ENCODE data around the gene C4orf33.
"Not testable (repeated sequence)": the region's sequence is repeated elsewhere in the genome, so short reads cannot be mapped to it uniquely, and the experiment has no call there.

Gene C4orf33

DNA sequence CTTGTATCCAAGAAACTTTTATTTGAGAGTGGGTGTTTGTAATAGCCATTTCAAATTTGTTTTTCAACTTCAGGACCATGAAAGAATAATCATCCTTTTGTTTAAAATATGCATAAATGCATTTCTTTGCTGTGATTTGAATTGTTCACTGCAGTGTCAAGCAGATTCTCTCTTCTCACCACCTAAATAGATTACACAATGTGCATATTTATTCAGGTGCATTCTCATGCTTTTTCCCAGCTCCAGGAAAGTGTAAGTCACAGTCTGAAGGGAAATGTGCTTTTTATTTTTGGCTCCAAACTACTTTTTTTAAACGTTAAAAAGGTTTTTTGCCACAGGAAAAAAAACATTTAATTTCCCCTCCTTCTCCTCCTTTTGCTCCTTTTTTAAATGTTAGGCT is 17.5 kb downstream of the C4orf33 start:
- no peak for DNase-seq (ENCODE audit: extremely low spot score)
- ChIA-PET CTCF (no interaction called here), POLR2A (no interaction called here)
- TF ChIP-seq LEF1 (IDR thresholded peaks at IDR 0.05; ENCODE audit: borderline replicate concordance) (no peak), FOXK2 (IDR thresholded peaks at IDR 0.05) (no peak), SP1 (IDR thresholded peaks at IDR 0.05) (no peak), L3MBTL2 (conservative IDR thresholded peaks at IDR 0.05) (no peak), ZNF384 (IDR thresholded peaks at IDR 0.05) (no peak), BHLHE40 (IDR thresholded peaks at IDR 0.05; ENCODE audit: borderline replicate concordance) (no peak), ELF4 (IDR thresholded peaks at IDR 0.05) (no peak), CTBP1 (IDR thresholded peaks at IDR 0.05; ENCODE audit: borderline replicate concordance) (no peak), FOXA1 (IDR thresholded peaks at IDR 0.05) (no peak), ARNT (IDR thresholded peaks at IDR 0.05) (no peak)

DNA sequence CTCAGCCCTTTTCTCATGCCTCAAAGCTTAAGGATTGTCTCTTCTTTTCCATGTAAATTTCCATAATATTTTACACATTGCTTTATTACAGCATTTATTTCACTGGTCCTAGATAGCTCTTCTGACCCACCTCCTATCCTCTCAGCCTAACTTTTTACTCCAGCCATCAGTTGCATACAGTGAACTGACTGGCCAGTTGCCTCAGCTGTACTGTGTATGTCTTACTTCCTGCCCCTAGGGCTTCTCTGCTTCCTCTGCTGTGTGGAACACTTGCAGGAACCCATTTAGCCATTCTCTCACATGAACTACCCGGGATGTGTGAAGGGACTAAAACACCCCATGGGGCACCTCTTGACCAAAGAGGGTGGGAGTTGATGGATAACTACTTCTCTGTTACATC is 18.0 kb downstream of the C4orf33 start:
- TF ChIP-seq TARDBP (IDR thresholded peaks at IDR 0.05) (no peak), ZNF384 (IDR thresholded peaks at IDR 0.05) (no peak), LEF1 (IDR thresholded peaks at IDR 0.05; ENCODE audit: borderline replicate concordance) (no peak), FOXM1 (IDR thresholded peaks at IDR 0.05; ENCODE audit: borderline replicate concordance) (no peak), SP1 (IDR thresholded peaks at IDR 0.05) (no peak), L3MBTL2 (conservative IDR thresholded peaks at IDR 0.05) (no peak), NFRKB (IDR thresholded peaks at IDR 0.05) (no peak), ELF4 (IDR thresholded peaks at IDR 0.05) (no peak), ARNT (IDR thresholded peaks at IDR 0.05) (no peak), FOXK2 (IDR thresholded peaks at IDR 0.05) (no peak), CTBP1 (IDR thresholded peaks at IDR 0.05; ENCODE audit: borderline replicate concordance) (no peak), HDGF (IDR thresholded peaks at IDR 0.05; ENCODE audit: borderline replicate concordance) (no peak)
- CTCF ChIA-PET: no interaction called here
- POLR2A ChIA-PET: no interaction called here
- DNase-seq (ENCODE audit: extremely low spot score): no peak

DNA sequence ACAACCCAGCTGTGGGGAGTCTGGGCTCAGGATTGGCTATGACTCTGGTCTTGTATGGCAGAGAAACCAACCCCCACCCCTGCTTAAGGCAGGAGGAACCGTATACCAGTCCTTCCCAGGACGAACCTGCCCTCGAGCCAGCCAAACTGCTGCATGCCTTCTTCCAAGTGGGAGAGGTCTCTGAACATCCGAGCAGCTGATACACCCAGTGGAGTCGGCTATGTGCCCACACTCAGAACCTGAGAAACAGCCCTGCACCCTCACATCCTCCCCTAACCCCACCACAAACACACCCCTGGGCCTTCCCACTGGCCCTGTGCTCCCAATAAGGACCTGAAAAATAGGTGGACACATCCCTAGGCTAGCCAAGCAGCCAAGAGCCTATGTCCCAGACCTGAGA is 21.8 kb downstream of the C4orf33 start:
- ChIA-PET CTCF (no interaction called here), POLR2A (no interaction called here)
- no peak for TF ChIP-seq SUZ12 (IDR thresholded peaks at IDR 0.05)
- no peak for TF ChIP-seq ARNT (IDR thresholded peaks at IDR 0.05)
- TF ChIP-seq NFRKB (IDR thresholded peaks at IDR 0.05): no peak
- TF ChIP-seq, protein P1, sequence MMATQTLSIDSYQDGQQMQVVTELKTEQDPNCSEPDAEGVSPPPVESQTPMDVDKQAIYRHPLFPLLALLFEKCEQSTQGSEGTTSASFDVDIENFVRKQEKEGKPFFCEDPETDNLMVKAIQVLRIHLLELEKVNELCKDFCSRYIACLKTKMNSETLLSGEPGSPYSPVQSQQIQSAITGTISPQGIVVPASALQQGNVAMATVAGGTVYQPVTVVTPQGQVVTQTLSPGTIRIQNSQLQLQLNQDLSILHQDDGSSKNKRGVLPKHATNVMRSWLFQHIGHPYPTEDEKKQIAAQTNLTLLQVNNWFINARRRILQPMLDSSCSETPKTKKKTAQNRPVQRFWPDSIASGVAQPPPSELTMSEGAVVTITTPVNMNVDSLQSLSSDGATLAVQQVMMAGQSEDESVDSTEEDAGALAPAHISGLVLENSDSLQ (IDR thresholded peaks at IDR 0.05): no peak
- no peak for TF ChIP-seq FOXA1 (IDR thresholded peaks at IDR 0.05)
- no peak for TF ChIP-seq HDGF (IDR thresholded peaks at IDR 0.05; ENCODE audit: borderline replicate concordance)
- no peak for TF ChIP-seq SP1 (IDR thresholded peaks at IDR 0.05)
- TF ChIP-seq LEF1 (IDR thresholded peaks at IDR 0.05; ENCODE audit: borderline replicate concordance): no peak
- TF ChIP-seq TARDBP (IDR thresholded peaks at IDR 0.05): no peak
- TF ChIP-seq BHLHE40 (IDR thresholded peaks at IDR 0.05; ENCODE audit: borderline replicate concordance): no peak
- TF ChIP-seq FOXM1 (IDR thresholded peaks at IDR 0.05; ENCODE audit: borderline replicate concordance): no peak
- no peak for TF ChIP-seq FOXK2 (IDR thresholded peaks at IDR 0.05)
- TF ChIP-seq CTBP1 (IDR thresholded peaks at IDR 0.05; ENCODE audit: borderline replicate concordance): no peak
- TF ChIP-seq L3MBTL2 (conservative IDR thresholded peaks at IDR 0.05): no peak
- no peak for DNase-seq (ENCODE audit: extremely low spot score)

DNA sequence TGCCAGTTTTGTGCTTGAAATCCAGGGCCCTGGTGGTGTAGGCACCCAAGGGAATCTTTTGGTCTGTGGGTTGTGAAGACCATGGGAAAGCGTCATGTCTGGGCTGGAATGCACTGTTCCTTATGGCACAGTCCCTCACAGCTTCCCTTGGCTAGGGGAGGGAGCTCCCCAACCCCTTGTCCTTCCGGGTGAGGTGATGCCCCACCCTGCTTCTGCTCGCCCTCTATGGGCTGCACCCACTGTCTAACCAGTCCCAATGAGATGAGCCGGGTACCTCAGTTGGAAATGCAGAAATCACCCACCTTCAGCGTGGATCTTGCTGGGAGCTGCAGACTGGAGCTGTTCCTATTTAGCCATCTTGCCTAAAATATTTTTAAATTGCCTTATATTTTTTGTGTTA is 30.7 kb downstream of the C4orf33 start:
- CTCF ChIA-PET; DNase-seq (ENCODE audit: extremely low spot score): not testable (repeated sequence)
- POLR2A ChIA-PET: interaction anchor here (1.3 kb wide), 1 partner anchor 33 kb away, joined by 4 read pairs; the partner anchor contains the start of gene SCLT1

DNA sequence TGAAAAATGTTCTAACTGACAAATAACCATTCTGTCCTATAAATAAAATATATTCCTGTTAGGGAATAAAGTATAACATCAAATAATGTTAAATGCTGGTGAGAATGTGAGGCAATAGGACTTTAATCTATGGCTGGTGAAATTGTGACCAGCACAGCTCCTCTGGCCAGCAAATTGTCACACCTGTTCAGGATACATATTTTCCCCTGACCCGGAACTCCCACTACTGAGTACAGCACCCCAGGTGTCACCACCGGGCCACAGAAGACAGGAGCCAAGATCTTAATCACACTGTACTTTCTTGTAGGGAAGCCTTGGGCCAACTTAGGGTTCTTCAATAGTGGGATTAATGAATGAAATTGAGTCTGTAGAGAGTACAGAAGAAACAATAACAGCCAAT is 33.2 kb downstream of the C4orf33 start:
- DNase-seq (ENCODE audit: extremely low spot score): no peak
- ChIA-PET CTCF (interaction anchor here (0.6 kb wide), 1 partner anchor 8 kb away, joined by 3 read pairs; no protein-coding TSS in a partner anchor), POLR2A (no interaction called here)
- TF ChIP-seq ARNT (IDR thresholded peaks at IDR 0.05) (no peak), CTBP1 (IDR thresholded peaks at IDR 0.05; ENCODE audit: borderline replicate concordance) (no peak), LEF1 (IDR thresholded peaks at IDR 0.05; ENCODE audit: borderline replicate concordance) (no peak), ZNF384 (IDR thresholded peaks at IDR 0.05) (no peak), L3MBTL2 (conservative IDR thresholded peaks at IDR 0.05) (no peak), FOXM1 (IDR thresholded peaks at IDR 0.05; ENCODE audit: borderline replicate concordance) (no peak), ELF4 (IDR thresholded peaks at IDR 0.05) (no peak), SP1 (IDR thresholded peaks at IDR 0.05) (no peak)

DNA sequence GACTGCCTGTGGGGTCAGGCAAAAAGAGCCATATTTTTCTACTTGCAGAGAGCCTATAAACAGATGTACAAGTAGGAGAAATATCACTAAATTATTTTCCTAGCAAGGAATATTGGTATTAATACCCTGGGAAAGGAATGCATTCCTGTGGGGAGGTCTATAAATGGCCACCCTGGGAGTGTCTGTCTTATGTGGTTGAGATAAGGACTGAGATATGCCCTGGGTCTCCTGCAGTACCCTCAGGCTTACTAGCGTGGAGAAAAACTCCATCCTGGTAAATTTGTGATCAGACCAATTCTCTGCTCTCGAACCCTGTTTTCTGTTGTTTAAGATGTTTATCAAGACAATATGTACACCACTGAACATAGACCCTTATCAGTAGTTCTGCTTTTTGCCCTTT is 35.4 kb downstream of the C4orf33 start:
- ChIA-PET CTCF (no interaction called here), POLR2A (no interaction called here)

DNA sequence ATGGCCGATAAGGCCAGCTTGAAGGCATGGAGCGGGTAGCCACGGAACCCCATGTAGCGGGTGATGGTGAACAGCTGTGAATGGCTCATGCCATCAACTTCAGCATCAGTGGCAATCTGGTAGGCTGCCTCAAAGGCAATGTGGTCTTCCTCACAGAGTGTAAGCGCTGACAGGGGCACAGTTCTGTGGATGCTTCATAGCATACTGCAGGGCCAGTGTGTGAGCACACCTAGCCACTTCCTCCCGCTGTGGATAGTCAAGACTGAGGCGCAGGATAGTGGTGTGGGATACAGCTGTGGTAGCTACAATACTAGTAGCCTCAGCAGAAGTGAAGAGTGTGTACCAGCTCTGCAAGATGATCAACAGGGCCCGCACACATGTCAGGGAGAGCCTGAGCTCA is 40.5 kb downstream of the C4orf33 start:
- no peak for DNase-seq (ENCODE audit: extremely low spot score)
- ChIA-PET POLR2A (no interaction called here), CTCF (interaction anchor here (0.6 kb wide), 1 partner anchor 8 kb away, joined by 3 read pairs; no protein-coding TSS in a partner anchor)
- TF ChIP-seq ARNT (IDR thresholded peaks at IDR 0.05) (no peak), L3MBTL2 (conservative IDR thresholded peaks at IDR 0.05) (no peak), FOXM1 (IDR thresholded peaks at IDR 0.05; ENCODE audit: borderline replicate concordance) (no peak), BHLHE40 (IDR thresholded peaks at IDR 0.05; ENCODE audit: borderline replicate concordance) (no peak), FOXK2 (IDR thresholded peaks at IDR 0.05) (no peak), CTBP1 (IDR thresholded peaks at IDR 0.05; ENCODE audit: borderline replicate concordance) (no peak), SP1 (IDR thresholded peaks at IDR 0.05) (no peak), ZNF384 (IDR thresholded peaks at IDR 0.05) (no peak), LEF1 (IDR thresholded peaks at IDR 0.05; ENCODE audit: borderline replicate concordance) (no peak), SUZ12 (IDR thresholded peaks at IDR 0.05) (no peak), FOXA1 (IDR thresholded peaks at IDR 0.05) (no peak), HDGF (IDR thresholded peaks at IDR 0.05; ENCODE audit: borderline replicate concordance) (no peak)
- TF ChIP-seq, protein P1 (IDR thresholded peaks at IDR 0.05): no peak

More for the DNA sequence above, 35.4 kb downstream of the C4orf33 start:
- TF ChIP-seq FOXK2 (IDR thresholded peaks at IDR 0.05): no peak
- no peak for TF ChIP-seq BHLHE40 (IDR thresholded peaks at IDR 0.05; ENCODE audit: borderline replicate concordance)
- TF ChIP-seq L3MBTL2 (conservative IDR thresholded peaks at IDR 0.05): no peak
- no peak for TF ChIP-seq TARDBP (IDR thresholded peaks at IDR 0.05)
- no peak for DNase-seq (ENCODE audit: extremely low spot score)
